GM21723 (cell line): Measurements from ENCODE around the gene STX17.
"Not testable (repeated sequence)": the region's sequence is repeated elsewhere in the genome, so short reads cannot be mapped to it uniquely, and the experiment has no call there.

Experiments used
- ATAC-seq: cut with Tn5 transposase; IDR thresholded peaks from one replicate; pipeline ENCODE4 v1.9.1; 2021; ENCODE audit warnings: mild to moderate bottlenecking, moderate library complexity; ENCODE audit not compliant: unreplicated experiment

The STX17 gene

GRCh38 chr9:99906403-99907207 lies at the start of gene STX17:
Gene STX17 (plus strand): TSS chr9:99906654. CDS start chr9:99915240, 8,586 bp downstream.
- peak; percentile 83 for ATAC-seq

DNA sequence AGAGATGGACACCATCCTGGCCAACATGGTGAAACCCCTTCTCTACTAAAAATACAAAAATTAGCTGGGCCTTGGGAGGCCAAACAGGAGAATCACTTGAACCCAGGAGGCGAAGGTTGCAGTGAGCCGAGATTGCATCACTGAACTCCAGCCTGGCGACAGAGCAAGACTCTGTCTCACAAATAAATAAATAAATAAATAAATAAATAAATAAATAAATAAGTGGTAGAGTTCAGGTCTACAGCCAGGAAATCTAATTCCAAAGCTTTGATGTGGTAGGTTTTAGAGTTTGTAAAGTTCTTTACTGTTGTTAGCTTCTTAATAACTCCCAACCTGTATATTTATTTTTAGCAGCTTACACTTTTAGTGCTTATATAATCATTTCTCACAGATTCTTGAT lies 48.9 kb upstream of the STX17 start:
- not testable (repeated sequence) for ATAC-seq

GRCh38 chr9:99858087-99858486 lies 48.4 kb upstream of the STX17 start:
- no peak for ATAC-seq

DNA sequence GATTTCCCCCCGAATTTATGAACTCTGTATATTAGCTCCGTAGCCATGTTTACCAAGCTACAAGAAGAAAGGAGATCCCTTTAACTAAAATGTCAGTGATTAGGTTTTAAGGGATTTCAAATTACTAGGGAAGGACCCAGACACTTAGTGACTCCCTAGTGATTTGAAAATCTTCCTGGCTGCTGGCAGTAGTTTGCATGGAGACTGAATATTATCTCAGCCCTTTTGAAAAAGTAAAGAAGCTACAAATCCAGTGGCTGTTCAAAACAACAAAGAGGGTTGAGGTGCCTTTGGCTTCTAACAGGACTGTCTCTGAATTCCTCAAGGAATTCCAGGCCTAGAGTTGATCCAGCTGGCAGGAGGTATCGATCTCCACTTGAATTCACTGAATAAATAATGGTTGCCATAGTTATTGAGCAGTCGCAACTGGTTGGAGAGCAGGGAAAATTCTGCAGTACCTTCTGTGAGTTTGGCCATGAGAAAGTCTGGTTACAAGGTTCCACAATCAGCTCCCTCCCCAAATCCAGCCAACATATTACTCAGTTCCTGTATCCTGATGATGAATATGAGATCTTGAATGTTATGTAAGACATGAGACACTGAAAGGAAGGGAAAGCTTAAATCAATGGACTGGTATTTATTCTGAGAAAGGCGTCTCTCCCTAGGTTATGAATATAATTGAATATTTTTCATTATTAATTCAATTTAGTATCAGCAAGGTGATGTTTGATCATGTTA lies 47.0 kb upstream of the STX17 start:
- ATAC-seq: no peak

DNA sequence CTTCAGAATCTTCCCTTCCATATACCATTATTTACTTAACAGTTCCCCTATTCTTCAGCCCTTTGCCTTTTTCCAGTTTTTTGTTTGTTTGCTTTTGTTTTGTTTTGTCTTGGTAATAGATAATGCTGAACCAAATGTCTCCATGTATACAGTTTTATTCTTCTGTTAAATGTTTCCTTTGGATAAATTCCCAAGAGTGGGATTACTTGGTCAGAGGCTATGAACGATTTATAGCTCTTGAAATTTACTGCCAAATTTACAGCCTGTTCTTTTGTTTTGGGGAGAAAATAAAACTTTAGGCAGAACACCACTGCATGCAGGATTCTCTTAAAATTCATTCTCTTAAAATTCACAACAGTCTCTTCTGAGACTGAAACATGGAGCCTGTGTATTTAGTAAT lies 46.2 kb upstream of the STX17 start:
- ATAC-seq: no peak

DNA sequence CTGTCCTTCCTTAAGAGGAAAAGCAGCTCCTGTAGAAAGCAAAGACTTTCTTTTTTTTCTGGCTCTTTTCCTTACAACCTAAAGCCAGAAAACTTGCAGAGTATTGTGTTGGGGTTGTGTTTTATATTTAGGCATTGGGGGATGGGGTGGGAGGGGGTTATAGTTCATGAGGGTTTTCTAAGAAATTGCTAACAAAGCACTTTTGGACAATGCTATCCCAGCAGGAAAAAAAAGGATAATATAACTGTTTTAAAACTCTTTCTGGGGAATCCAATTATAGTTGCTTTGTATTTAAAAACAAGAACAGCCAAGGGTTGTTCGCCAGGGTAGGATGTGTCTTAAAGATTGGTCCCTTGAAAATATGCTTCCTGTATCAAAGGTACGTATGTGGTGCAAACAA lies 42.5 kb upstream of the STX17 start:
- ATAC-seq: no peak

DNA sequence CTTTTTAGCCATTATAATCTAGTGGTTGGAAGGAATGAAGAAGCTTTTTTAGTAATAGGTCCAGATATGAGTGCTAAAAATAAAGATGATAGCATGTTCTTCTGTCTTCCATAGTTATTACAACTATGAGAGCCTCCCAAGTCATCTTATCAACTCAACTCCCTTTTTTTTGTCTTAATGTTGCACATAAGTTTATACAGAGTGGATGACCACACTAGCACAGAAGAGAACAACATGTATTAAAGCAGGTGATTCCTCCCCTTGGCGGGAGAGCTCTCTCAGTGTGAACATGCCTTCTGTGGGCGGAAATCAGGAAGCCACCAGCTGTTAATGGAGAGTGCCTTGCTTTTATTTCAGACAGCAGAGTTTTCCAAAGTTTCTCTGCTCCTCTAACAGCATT lies 40.1 kb upstream of the STX17 start:
- no peak for ATAC-seq

GRCh38 chr9:99867536-99867935 lies 38.9 kb upstream of the STX17 start:
- no peak for ATAC-seq

DNA sequence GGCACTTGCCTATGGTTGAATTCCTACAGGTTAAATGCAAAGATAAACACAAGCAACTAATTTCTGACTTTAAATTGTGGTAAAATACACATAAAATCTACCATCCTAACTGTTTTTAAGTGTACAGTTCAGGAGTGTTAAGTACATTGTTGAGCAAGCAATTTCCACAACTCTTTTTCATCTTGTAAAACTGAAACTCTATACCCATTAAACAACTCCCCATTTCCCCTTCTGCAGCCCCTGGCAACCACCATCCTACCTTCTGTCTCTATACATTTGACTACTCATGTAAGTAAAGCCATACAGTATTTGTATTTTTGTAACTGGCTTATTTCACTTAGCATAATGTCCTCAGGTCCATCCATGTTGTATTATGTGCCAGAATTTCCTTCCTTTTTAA lies 38.5 kb upstream of the STX17 start:
- ATAC-seq: no peak

- peak; percentile 80 for ATAC-seq
Observed at GRCh38 chr9:99868845-99869244, 37.6 kb upstream of the STX17 start.

DNA sequence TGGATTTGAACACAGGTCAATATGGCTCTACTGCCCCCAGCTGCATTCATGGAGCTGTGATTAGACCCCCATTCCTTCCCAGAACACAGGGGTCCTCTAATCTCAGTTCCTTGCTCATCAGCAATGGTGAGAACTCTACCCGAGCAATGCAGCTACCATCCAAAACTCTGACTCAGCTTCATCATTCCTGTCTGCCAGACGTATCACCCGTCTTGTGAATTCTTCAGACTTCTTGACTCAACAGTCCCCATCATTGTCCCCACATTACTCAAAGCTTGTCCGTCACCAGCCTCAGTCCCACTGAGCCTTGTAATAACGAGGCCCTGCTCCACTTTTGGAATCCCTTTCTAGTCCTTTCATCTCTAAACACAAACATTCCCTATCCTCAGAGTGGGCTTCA lies 36.3 kb upstream of the STX17 start:
- no peak for ATAC-seq

- no peak for ATAC-seq
Observed at GRCh38 chr9:99873531-99873930, 32.9 kb upstream of the STX17 start.

GRCh38 chr9:99873943-99874584 lies 32.4 kb upstream of the STX17 start:
- no peak for ATAC-seq

GRCh38 chr9:99876190-99876589 lies 30.3 kb upstream of the STX17 start:
- ATAC-seq: no peak

GRCh38 chr9:99878651-99879050 lies 27.8 kb upstream of the STX17 start:
- no peak for ATAC-seq

DNA sequence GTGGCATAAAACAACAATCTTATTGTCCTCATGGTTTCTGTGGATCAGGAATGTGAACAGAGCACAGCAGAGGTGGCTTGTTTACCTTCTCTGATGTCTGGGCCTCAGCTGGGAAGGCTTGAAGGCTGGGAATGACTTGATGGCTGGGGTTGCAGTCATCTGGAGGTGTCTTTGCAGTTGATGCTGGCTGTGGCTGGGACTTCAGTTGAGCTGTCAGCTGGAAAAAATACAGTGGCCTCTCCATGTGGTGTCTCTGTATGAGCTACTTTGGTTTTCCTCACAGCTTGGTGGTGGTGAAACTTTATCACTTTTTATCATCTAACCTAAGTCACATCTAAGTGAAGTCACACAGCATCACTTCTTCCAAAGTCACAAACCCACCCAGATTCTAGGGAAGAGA lies 24.7 kb upstream of the STX17 start:
- ATAC-seq: no peak

DNA sequence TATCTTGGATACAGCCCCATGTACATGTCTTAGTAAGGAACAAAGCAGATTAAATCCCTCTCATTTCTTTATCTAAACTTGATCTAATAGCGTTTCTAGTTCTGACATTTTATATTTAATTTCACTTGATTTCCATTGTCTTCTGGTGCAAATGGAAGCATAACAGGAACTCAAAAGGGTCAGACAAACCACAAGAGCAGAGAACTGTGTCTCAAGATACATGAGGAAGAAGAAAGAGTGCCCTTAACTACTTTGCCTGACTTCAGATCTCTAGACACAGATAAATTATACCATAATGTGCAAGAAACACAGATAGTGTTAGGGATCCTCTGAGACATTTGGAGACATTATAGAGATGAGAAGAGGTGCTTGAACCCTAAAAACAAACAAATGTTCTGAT lies 20.7 kb upstream of the STX17 start:
- no peak for ATAC-seq

GRCh38 chr9:99889120-99889519 lies 17.3 kb upstream of the STX17 start:
- ATAC-seq: no peak

DNA sequence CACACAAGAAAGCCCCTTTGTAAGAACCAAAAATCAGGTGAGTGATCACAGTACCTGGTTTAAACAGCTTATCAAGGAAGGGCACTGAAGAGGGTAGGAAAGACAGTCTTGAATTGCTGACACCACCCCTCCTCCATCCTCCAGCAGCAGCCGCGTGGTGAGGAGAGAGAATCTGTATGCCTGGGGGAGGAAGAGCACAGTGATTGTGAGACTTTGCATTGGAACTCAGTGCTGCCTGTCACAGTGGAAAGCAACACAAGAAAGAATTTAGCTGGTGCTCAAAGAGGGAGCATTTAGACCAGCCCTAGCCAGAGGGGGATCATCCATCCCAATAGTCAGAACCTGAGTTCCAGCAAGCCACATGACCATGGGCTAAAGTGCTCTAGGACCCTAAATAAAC lies 11.6 kb upstream of the STX17 start:
- ATAC-seq: no peak

DNA sequence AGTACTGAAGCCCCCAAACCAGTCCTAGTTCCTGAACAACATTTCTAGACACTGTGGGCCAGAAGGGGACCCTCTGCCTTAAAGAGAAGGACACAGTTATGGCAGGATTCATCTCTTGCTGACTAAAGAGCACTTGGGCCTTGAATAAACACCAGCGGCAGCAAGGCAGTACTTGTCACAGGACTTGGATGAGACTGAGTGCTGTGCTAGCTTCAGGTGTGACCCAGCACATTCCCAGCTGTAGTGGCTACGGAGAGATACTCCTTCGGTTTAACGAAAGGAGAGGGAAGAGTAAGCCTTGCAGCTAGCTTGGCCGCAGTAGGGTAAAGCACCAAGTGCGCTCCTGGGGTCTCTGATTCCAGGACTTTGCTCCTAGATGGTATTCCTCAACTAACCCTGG lies 10.9 kb upstream of the STX17 start:
- ATAC-seq: no peak

DNA sequence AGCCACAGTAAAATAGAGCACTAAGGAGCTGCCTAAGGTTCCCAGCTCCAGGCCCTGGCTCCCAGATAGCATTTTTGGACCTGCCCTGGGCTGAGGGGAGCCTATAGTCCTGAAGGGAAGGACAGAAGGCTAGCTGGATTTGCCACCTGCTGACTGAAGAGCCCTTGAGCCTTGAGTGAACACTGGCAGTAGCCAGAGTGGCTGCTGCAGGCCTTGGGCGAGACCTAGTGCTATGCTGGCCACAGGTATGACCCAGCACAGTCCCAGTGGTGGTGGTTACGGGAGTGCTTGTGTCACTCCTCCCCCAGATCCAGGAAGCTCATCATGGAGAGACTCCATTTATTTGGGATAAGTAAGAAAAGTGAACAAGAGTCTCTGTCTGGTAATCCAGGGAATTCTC lies 10.3 kb upstream of the STX17 start:
- no peak for ATAC-seq

- ATAC-seq: no peak
Observed at GRCh38 chr9:99903393-99903792, 3.1 kb upstream of the STX17 start.
